NB4 (cell line): Measurements from ENCODE around the gene HDAC3.

Experiments used
- POLR2A ChIP-seq: IDR thresholded peaks from 2 replicates; pipeline ENCODE4 v1.6.1; 2011; ENCODE audit warnings: mild to moderate bottlenecking; ENCODE audit not compliant: insufficient read length; ENCODE audit errors: extremely low read depth
- TF ChIP-seq, protein P1 (sequence below): IDR thresholded peaks from one replicate; pipeline ENCODE4 v1.5.1; 2012; ENCODE audit warnings: low read depth, low read length

- TF ChIP-seq, protein P1, sequence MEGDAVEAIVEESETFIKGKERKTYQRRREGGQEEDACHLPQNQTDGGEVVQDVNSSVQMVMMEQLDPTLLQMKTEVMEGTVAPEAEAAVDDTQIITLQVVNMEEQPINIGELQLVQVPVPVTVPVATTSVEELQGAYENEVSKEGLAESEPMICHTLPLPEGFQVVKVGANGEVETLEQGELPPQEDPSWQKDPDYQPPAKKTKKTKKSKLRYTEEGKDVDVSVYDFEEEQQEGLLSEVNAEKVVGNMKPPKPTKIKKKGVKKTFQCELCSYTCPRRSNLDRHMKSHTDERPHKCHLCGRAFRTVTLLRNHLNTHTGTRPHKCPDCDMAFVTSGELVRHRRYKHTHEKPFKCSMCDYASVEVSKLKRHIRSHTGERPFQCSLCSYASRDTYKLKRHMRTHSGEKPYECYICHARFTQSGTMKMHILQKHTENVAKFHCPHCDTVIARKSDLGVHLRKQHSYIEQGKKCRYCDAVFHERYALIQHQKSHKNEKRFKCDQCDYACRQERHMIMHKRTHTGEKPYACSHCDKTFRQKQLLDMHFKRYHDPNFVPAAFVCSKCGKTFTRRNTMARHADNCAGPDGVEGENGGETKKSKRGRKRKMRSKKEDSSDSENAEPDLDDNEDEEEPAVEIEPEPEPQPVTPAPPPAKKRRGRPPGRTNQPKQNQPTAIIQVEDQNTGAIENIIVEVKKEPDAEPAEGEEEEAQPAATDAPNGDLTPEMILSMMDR, result no peak
- TF ChIP-seq POLR2A, result no peak
Measured at GRCh38 chr5:141617128-141617527, 19.5 kb downstream of the HDAC3 start.
